ENCODE measurements around the gene ZNF609.

Gene ZNF609

GRCh38 chr15:64699751-64700388, 239.5 kb downstream of the ZNF609 start:
- no peak for FAIRE-seq
- DNase-seq (ENCODE audit: insufficient read length, low spot score): no peak
- no peak for TF ChIP-seq CTCF (IDR thresholded peaks at IDR 0.05; ENCODE audit: insufficient read depth, missing control alignments)

GRCh38 chr15:64701051-64701450, 240.7 kb downstream of the ZNF609 start:
- DNase-seq (ENCODE audit: insufficient read length, low spot score) (no peak), FAIRE-seq (no peak)
- TF ChIP-seq CTCF (IDR thresholded peaks at IDR 0.05; ENCODE audit: insufficient read depth, missing control alignments): no peak

GRCh38 chr15:64701482-64702184, 241.3 kb downstream of the ZNF609 start:
- FAIRE-seq: no peak
- TF ChIP-seq CTCF (IDR thresholded peaks at IDR 0.05; ENCODE audit: insufficient read depth, missing control alignments): no peak
- no peak for DNase-seq (ENCODE audit: insufficient read length, low spot score)

GRCh38 chr15:64702816-64703631, 242.6 kb downstream of the ZNF609 start:
- no peak for FAIRE-seq
- TF ChIP-seq CTCF (IDR thresholded peaks at IDR 0.05; ENCODE audit: insufficient read depth, missing control alignments): no peak
- peak; percentile 96 for DNase-seq (ENCODE audit: insufficient read length, low spot score)

- no peak for FAIRE-seq
- DNase-seq (ENCODE audit: insufficient read length, low spot score): no peak
- no peak for TF ChIP-seq CTCF (IDR thresholded peaks at IDR 0.05; ENCODE audit: insufficient read depth, missing control alignments)
Measured at GRCh38 chr15:64703632-64703959, 243.2 kb downstream of the ZNF609 start.

GRCh38 chr15:64705006-64705405, 244.6 kb downstream of the ZNF609 start:
- no peak for TF ChIP-seq CTCF (IDR thresholded peaks at IDR 0.05; ENCODE audit: insufficient read depth, missing control alignments)
- DNase-seq (ENCODE audit: insufficient read length, low spot score): no peak
- FAIRE-seq: no peak
